Stimulated activated CD4-positive, alpha-beta T cell treated with anti-CD3 and anti-CD28 coated beads, Interleukin-2, amount 100 ng/mL, for 24 hours (primary cell): ENCODE measurements around the gene SLC25A13.

Experiments used
- DNase-seq, 2 donors: peaks; one replicate each; pipeline ENCODE4 v3.0.0-alpha.2; 2020

The SLC25A13 gene

DNA sequence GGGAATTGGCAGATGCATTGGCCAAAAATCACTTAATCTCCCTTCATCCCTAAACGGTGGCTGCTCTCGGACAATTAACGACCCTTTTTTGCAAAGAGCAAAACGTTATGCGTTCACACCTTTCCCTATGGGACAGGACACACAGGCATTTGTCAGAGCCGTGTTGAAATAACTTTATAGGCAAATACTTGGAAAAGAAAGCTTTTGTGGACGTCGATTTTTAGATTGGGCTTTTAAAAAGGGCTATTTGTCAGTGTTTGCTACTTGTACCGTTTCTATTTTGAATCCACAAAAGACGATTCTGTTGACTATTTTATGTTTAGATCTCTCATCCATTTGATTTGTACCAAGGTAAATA lies 245.6 kb downstream of the SLC25A13 start:
- DNase-seq: no peak

DNA sequence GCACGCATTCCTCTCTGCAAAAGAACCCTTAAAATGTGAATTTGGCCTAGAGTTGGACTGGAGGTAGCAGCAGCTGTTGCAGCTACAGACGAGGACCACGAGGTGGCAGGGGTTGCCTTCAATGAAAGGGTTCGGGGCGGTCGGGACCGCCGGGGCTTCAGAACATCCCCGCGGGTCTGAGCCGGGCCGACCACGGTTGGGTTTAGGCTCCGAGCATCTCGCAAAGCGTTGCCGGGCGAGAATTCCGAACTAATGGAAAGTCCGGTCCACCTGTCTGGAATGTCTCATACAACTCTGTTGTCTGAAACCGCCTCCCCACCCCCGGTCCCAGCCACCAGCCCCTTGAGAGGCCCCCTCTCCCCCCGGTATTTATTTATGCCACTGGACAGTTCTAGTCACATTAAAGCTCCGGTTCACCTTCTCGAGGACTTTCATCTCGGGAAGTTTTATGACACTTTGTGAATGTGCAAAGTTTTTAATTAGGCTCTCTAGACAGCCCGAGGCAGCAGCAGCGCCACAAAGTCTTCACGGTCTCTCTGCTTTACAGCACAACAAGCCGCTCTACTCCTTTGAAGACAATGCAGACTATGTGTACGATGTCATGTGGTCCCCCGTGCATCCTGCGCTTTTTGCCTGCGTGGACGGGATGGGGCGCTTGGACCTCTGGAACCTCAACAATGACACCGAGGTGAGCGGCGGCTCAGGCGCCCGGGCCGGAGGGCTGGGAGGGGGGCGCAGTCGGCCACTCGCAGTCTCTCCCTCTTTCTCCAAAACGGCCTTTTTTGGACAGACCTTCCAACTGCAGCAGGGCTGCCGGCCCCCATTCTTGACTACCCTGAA lies 246.2 kb downstream of the SLC25A13 start:
- DNase-seq: peak; percentile 56 to 61

- no peak for DNase-seq
Observed at GRCh38 chr7:96074871-96075270, 247.0 kb downstream of the SLC25A13 start.
